ENCODE data around the gene ITGA1. TPM values are rescaled to one million over a fixed set of nuclear protein-coding genes. Genes with fewer than 3 reads are reported as not detected.

ITGA1 gene
- total and polyA plus RNA-seq, 2 of the 13 experiments (the other 11 are each of a cell fraction or from before 2014, with no cell fraction given): 23.1 to 28.6 TPM

DNA sequence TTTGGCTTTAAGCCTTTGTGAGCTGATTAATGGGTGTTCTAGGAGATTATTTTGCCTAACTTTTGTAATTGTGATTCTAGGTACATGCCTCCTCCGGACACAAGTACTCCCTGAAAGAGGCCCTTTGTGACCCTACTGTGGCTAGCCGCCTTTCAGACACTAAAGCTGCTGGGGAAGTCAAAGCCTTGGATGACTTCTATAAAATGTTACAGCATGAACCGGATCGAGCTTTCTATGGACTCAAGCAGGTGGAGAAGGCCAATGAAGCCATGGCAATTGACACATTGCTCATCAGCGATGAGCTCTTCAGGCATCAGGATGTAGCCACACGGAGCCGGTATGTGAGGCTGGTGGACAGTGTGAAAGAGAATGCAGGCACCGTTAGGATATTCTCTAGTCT is 13.6 kb downstream of the ITGA1 start (continued):
- TF ChIP-seq ZNF709 (CRISPR knock-in tag; IDR thresholded peaks at IDR 0.05) (no peak), SNAI1 (CRISPR knock-in tag; IDR thresholded peaks at IDR 0.05; ENCODE audit: borderline replicate concordance) (no peak), ZBTB43 (CRISPR knock-in tag; conservative IDR thresholded peaks at IDR 0.05) (no peak), TAF15 (IDR thresholded peaks at IDR 0.05; ENCODE audit: low read depth, low read length, poor library complexity, severe bottlenecking) (no peak), CHD2 (IDR thresholded peaks at IDR 0.05; ENCODE audit: low read depth, low read length) (no peak), HOXA3 (CRISPR knock-in tag; IDR thresholded peaks at IDR 0.05) (no peak), SP2 (CRISPR knock-in tag; IDR thresholded peaks at IDR 0.05) (no peak), TFDP2 (CRISPR knock-in tag; IDR thresholded peaks at IDR 0.05) (no peak), SP140L (CRISPR knock-in tag; IDR thresholded peaks at IDR 0.05; ENCODE audit: borderline replicate concordance) (no peak), TEAD3 (CRISPR knock-in tag; optimal IDR thresholded peaks at IDR 0.05; ENCODE audit: borderline replicate concordance) (peak; percentile 45), RXRA (CRISPR knock-in tag; IDR thresholded peaks at IDR 0.05) (no peak), PRMT3 (CRISPR knock-in tag; IDR thresholded peaks at IDR 0.05; ENCODE audit: borderline replicate concordance, low read depth) (0 out of 2 replicates have a peak, but pooled peaks have one; percentile 52), ASH2L (IDR thresholded peaks at IDR 0.05; ENCODE audit: insufficient read length, low read depth, low read length) (peak; percentile 28), SALL2 (CRISPR knock-in tag; IDR thresholded peaks at IDR 0.05) (no peak), RNF2 (conservative IDR thresholded peaks at IDR 0.05; ENCODE audit: low read depth) (no peak), NFE2 (CRISPR knock-in tag; IDR thresholded peaks at IDR 0.05) (no peak), ZNF205 (CRISPR knock-in tag; IDR thresholded peaks at IDR 0.05) (no peak), KDM4B (CRISPR knock-in tag; IDR thresholded peaks at IDR 0.05) (no peak), NFYB (CRISPR knock-in tag; IDR thresholded peaks at IDR 0.05) (no peak), NPAS2 (CRISPR knock-in tag; IDR thresholded peaks at IDR 0.05; ENCODE audit: borderline replicate concordance) (no peak), PTBP1 (IDR thresholded peaks at IDR 0.05; ENCODE audit: low read depth, low read length, poor library complexity, severe bottlenecking) (no peak), ETV6 (CRISPR knock-in tag; conservative IDR thresholded peaks at IDR 0.05) (no peak), ZNF616 (CRISPR knock-in tag; IDR thresholded peaks at IDR 0.05; ENCODE audit: low read depth) (no peak), SP1 (IDR thresholded peaks at IDR 0.05) (no peak), SP1 (CRISPR knock-in tag; IDR thresholded peaks at IDR 0.05) (no peak), UBTF (CRISPR knock-in tag; IDR thresholded peaks at IDR 0.05) (no peak)
- TF ChIP-seq, protein P1, sequence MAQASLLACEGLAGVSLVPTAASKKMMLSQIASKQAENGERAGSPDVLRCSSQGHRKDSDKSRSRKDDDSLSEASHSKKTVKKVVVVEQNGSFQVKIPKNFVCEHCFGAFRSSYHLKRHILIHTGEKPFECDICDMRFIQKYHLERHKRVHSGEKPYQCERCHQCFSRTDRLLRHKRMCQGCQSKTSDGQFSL (CRISPR knock-in tag; IDR thresholded peaks at IDR 0.05): no peak

All from HepG2 (cell line).